ENCODE measurements around the gene MACROH2A1. TPM values are rescaled to one million over a fixed set of nuclear protein-coding genes. Genes with fewer than 3 reads are reported as not detected.

Gene MACROH2A1
- total and polyA plus RNA-seq, 2 donors (not counting 1 experiment from before 2014, with no cell fraction given), result 95.6 to 191 TPM

GRCh38 chr5:135332519-135333150, 66.4 kb downstream of the MACROH2A1 start:
- Histone ChIP-seq H4K20me1 (ENCODE audit: control insufficient read depth, extremely low read depth, insufficient read depth, low read length) (no peaks in the 10 kb centered on the region), H3K36me3 (ENCODE audit: control insufficient read depth, insufficient read depth, low read length) (peaks cover 10% of the 10 kb centered on the region), H3K27me3 (ENCODE audit: control insufficient read depth, insufficient read depth, low read length) (no peaks in the 10 kb centered on the region)

GRCh38 chr5:135331612-135332011, 67.4 kb downstream of the MACROH2A1 start:
- Histone ChIP-seq H4K20me1 (ENCODE audit: control insufficient read depth, extremely low read depth, insufficient read depth, low read length) (no peaks in the 10 kb centered on the region), H3K9ac (ENCODE audit: insufficient read depth, low read length) (no peak overlapping the region), H3K36me3 (ENCODE audit: control insufficient read depth, insufficient read depth, low read length) (peaks cover 6% of the 10 kb centered on the region), H3K27me3 (ENCODE audit: control insufficient read depth, insufficient read depth, low read length) (no peaks in the 10 kb centered on the region), H3K4me2 (ENCODE audit: extremely low read depth, insufficient read depth, low read length) (no peak overlapping the region), H3K27ac (ENCODE audit: insufficient read depth, low read length) (no peak overlapping the region), H2AFZ (ENCODE audit: low read length) (no peak overlapping the region), H3K79me2 (ENCODE audit: control insufficient read depth, insufficient read depth, low read length) (no peaks in the 10 kb centered on the region), H3K4me3 (replicated peaks in 1 of 4; ENCODE audit: control extremely low read depth in 1 of 4, insufficient read depth in 1 of 4, low read depth in 3 of 4, low read length in 4 of 4) (no peak overlapping the region), H3K4me1 (ENCODE audit: control insufficient read depth, extremely low read depth, insufficient read depth, low read length) (no peaks in the 10 kb centered on the region), H3K9me3 (ENCODE audit: control insufficient read depth, insufficient read depth, low read depth, low read length) (no peaks in the 10 kb centered on the region)
- TF ChIP-seq EZH2 (IDR thresholded peaks at IDR 0.05; ENCODE audit: low read length, missing control alignments) (no peak), CTCF (conservative IDR thresholded peaks at IDR 0.05 in 1 of 2, IDR thresholded peaks at IDR 0.05 in 1 of 2; ENCODE audit: low read depth in 1 of 2, low read length in 2 of 2) (no peak)
- no peak for DNase-seq (ENCODE audit: low read depth in 2 of 2)

More at GRCh38 chr5:135332519-135333150, 66.4 kb downstream of the MACROH2A1 start:
- Histone ChIP-seq H3K27ac (ENCODE audit: insufficient read depth, low read length) (no peak overlapping the region), H3K9me3 (ENCODE audit: control insufficient read depth, insufficient read depth, low read depth, low read length) (no peaks in the 10 kb centered on the region), H2AFZ (ENCODE audit: low read length) (no peak overlapping the region), H3K79me2 (ENCODE audit: control insufficient read depth, insufficient read depth, low read length) (no peaks in the 10 kb centered on the region), H3K4me3 (replicated peaks in 1 of 4; ENCODE audit: control extremely low read depth in 1 of 4, insufficient read depth in 1 of 4, low read depth in 3 of 4, low read length in 4 of 4) (no peak overlapping the region), H3K4me2 (ENCODE audit: extremely low read depth, insufficient read depth, low read length) (no peak overlapping the region), H3K9ac (ENCODE audit: insufficient read depth, low read length) (no peak overlapping the region), H3K4me1 (ENCODE audit: control insufficient read depth, extremely low read depth, insufficient read depth, low read length) (no peaks in the 10 kb centered on the region)
- TF ChIP-seq CTCF (conservative IDR thresholded peaks at IDR 0.05 in 1 of 2, IDR thresholded peaks at IDR 0.05 in 1 of 2; ENCODE audit: low read depth in 1 of 2, low read length in 2 of 2) (peak; percentile 57 to 63), EZH2 (IDR thresholded peaks at IDR 0.05; ENCODE audit: low read length, missing control alignments) (no peak)
- DNase-seq (ENCODE audit: low read depth in 2 of 2), result peak; percentile 57 to 85

- Histone ChIP-seq H3K9me3 (ENCODE audit: control insufficient read depth, insufficient read depth, low read depth, low read length) (no peaks in the 10 kb centered on the region), H3K4me3 (replicated peaks in 1 of 4; ENCODE audit: control extremely low read depth in 1 of 4, insufficient read depth in 1 of 4, low read depth in 3 of 4, low read length in 4 of 4) (no peak overlapping the region), H3K27me3 (ENCODE audit: control insufficient read depth, insufficient read depth, low read length) (no peaks in the 10 kb centered on the region), H3K4me1 (ENCODE audit: control insufficient read depth, extremely low read depth, insufficient read depth, low read length) (no peaks in the 10 kb centered on the region), H3K4me2 (ENCODE audit: extremely low read depth, insufficient read depth, low read length) (no peak overlapping the region), H3K79me2 (ENCODE audit: control insufficient read depth, insufficient read depth, low read length) (no peaks in the 10 kb centered on the region), H3K36me3 (ENCODE audit: control insufficient read depth, insufficient read depth, low read length) (peaks cover 1% of the 10 kb centered on the region), H2AFZ (ENCODE audit: low read length) (no peak overlapping the region), H3K27ac (ENCODE audit: insufficient read depth, low read length) (no peak overlapping the region), H4K20me1 (ENCODE audit: control insufficient read depth, extremely low read depth, insufficient read depth, low read length) (no peaks in the 10 kb centered on the region), H3K9ac (ENCODE audit: insufficient read depth, low read length) (no peak overlapping the region)
- TF ChIP-seq EZH2 (IDR thresholded peaks at IDR 0.05; ENCODE audit: low read length, missing control alignments), result no peak
- no peak for TF ChIP-seq CTCF (conservative IDR thresholded peaks at IDR 0.05 in 1 of 2, IDR thresholded peaks at IDR 0.05 in 1 of 2; ENCODE audit: low read depth in 1 of 2, low read length in 2 of 2)
- DNase-seq (ENCODE audit: low read depth in 2 of 2), result no peak
Measured at GRCh38 chr5:135330798-135331096, 68.3 kb downstream of the MACROH2A1 start.
